HG03442 (cell line): Measurements from ENCODE around the gene KCNMB2.

Experiments used
- ATAC-seq: cut with Tn5 transposase; IDR thresholded peaks from one replicate; pipeline ENCODE4 v1.9.1; 2021; ENCODE audit warnings: mild to moderate bottlenecking, moderate library complexity; ENCODE audit not compliant: unreplicated experiment

KCNMB2 gene

DNA sequence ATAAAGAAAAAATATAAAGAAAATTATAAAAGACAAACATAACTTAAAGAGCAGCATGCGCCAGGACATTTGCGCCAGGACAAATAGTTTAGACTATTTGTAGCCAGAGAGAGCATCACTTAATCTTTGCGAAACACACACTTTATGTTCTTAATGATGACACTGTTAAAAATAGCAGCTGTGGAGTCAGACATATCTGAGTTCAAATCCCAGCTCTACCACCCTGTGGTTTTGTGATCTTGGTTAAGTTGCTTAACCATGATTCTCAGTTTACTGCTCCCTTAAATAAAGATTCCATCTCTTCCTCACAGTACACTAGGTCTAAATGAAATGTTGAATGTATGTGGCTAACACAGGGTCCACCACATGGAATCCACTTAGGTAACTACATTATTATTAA, 31.4 kb downstream of the KCNMB2 start:
- no peak for ATAC-seq

DNA sequence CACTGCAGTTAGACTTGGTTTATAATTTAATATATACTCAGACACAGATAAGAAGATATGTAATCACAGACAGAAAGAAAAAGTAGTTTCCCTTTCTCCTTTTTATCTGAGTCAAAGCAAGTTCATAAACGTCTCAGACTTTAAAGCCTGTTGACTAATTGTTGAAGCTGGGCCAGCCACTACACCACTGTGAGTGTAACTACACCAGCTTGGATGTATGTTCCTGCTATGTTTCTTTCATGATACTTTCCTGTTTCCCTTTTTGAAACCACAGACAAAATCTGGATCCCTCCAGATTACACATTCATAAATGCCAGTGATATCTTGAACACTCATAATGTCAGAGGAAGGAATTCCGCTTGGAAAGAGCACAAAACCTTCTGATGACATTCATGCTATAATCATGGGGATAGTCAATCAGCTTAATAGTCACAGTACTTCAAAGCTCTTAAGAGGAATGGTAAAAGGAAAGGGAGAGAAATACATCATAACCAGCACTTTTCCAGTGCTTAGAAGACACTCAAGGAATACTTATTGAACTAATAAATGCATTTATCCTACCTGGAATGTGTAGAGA, 32.0 kb downstream of the KCNMB2 start:
- no peak for ATAC-seq

DNA sequence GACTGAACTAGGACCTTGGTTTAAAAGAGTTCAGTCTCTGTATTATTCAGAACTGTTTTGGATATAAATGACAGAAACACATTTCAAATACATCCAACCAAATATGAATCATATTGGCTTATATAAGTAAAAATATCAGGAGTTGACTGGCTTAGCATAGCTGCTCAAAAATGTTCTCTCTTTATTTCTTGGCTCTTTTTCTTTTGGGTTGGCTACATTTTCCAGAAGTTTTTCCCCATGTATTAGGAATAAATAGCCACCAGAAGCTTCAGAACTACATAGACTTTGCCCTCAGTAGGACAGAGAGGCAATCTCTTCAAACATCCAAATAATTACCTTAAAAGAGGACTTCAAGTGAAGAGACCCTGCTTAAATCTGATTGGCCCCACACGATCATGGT, 32.7 kb downstream of the KCNMB2 start:
- ATAC-seq: no peak

DNA sequence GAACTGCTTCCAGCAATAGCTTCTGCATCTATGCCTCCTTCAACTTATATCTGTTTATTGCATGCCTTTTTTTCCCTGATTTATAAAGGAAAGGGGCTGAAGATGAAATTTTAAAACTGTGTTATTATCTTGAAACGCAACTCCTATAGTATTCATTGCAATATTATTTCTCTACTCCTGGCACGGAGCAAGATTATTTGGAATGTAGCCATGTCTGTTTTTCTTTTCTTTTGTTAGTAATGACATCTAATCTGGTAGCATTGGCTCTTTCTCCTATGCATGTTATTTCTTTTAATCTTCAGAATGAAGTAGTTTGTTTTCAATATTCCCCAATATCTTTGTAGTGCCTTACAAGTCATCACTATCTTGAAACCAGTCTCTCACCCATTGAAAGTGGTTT, 33.6 kb downstream of the KCNMB2 start:
- ATAC-seq: no peak

DNA sequence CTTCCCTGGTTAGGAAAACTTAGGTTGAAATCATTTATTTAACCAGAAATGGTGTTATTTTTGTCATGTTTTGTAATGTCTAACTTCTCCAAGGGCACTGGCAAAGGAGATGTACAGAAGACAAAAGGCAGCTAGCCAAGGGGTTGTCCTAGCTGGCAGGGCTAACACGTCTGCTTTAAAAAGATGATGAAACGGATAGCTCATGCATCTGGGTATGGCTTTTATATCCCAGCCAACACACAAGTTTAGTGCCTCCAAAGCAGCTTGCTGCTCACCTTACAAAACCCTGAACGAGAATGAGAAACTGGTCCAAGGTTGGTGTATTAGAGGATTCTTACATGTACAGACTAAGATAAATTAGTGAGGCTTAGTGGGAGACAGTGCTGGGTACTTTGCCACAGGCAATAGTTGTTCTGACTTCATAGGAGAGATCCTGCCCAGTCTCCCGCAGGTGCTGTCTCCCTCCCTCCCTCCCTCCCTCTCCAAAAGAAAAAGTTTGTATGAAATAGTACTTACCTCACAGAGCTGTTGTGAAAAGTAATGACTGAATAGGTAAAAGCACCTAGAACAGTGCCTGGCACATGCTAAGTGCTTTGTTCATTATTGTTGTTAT, 47.8 kb downstream of the KCNMB2 start:
- no peak for ATAC-seq

DNA sequence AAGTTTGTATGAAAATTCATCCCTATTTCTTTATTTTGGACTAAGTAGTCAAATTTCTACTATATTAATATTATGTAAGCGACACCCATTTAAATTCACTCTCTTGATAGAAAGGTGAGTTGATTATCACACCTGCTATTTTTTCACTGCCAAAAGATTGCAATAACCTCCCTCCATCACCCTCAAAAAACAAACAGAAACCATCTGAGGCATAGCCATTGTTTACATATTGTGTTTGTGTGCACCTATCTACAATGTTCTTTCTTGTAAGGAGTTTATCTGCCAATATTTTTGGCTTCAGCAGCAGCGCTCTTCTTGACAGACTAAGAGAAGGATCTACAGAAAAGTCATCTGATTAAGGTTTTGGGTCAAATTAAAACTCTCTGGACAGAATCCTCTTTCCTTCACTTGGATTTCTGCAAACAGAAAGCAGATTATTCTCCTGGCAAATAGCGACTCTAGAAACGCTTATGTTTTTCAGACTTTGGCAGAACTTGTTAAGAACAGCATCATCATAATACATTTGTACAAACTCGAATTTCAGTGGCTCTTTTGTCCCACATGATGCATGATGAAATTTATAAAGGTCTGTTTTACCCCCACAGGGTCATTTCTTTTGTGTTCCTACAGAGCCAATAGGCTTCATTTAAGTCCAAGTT, 48.6 kb downstream of the KCNMB2 start:
- ATAC-seq: no peak

DNA sequence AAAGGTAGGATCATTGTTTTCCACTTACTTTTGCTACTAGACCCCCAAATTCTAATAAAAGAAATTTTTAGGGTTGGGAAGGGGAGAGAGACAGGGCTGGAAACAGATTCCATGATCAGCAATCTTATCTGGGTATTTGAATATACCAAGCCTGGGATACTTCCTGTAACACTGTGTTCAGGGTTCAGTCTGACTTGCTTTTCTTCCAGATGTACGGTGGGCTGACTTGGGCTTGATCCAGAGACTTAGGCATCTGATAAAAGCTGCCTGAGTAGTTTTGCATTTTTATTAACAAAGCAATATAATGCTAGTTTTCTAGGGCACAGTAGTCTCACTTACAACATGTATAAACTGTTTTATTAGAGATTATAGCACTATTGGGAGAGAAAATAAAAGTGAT, 49.2 kb downstream of the KCNMB2 start:
- no peak for ATAC-seq

DNA sequence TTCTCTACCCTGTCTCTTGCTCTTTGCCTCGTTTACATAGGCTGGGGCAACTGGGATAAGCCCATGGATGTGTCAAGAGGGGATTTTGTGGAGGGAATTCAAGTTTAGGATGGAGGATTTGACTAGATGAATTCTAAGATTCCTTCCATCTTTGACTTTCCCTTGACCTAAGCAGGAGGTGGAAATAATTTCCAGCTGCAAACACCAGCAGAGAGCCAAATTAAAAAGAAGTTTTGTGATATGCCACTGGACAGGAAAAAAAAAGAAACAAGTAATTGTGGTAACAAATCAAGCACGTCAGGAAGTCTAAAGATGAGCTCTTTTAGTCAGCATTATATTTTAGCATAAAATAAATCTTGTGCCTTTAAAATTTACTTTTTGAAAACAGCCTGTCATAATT, 49.8 kb downstream of the KCNMB2 start:
- ATAC-seq: no peak

DNA sequence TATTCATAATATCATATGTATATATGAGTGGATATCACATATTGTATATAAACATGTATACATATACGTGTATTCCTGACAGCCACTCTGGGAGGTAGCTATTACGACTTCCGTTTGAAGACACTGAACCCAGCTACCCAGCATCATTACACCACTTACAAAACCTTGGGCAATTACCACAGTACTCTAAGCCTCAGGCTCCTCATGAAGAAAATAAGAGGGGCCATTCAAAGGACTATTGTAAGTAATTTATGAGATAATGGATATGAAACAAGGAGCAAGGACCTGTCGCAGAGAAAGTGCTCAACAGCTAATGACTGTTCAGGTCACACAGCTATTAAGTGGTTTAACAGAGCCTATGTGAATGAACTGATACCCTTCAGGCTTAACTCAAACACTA, 52.4 kb downstream of the KCNMB2 start:
- ATAC-seq: no peak

DNA sequence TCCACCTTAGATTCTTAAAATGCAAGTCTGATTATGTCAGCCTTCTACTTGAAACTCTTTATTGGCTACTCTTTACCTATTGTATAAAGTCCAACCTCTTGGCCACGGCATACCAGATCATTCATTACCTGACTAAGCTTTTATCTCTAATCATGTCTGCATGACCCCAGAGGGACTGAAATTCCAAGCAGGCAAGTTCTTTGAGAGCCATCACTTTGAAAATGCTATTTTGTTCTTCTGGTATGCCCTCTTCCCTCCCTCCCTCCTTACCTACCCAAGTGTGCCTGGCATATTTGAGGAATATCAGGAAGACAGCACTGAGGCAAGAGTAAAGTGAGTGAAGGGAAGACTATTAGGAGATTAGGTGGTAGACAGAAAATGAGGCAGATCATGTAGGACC, 57.5 kb downstream of the KCNMB2 start:
- no peak for ATAC-seq

DNA sequence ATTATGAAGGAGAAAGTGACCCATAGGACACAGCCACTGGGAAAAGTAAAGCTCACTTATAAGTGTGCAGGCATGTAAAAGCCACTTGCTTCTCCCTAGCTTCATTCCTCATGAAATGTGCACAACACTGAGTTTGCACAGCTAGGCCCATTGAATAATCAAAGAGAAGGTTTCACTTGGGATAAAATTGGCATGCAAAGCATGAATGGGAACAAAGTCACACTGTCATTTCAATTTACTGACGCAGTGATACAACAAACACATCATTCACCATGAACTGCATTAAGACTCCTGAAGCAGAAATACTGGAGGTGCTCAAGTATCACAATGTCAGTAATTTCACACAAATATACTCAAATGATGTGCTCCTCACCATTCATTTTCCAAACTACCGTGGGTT, 61.1 kb downstream of the KCNMB2 start:
- ATAC-seq: no peak

DNA sequence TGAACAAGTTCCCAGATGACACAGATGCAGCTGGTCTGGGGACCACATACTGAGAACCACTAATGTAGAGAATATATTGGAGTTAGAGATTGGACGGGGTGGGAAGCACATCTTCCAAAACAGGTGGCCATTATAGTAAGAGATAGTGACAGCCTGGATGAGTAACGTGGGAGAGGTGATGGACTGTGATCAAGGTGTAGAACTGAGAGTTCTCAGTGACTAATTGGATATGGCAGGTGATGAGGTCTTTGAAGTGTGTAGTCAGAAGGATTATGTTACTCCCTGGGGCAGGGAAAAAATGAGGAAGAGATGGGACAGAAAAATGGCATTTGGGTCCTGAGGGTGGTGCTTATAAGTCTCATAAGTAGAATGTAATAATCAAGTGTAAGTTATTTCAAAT, 66.6 kb downstream of the KCNMB2 start:
- ATAC-seq: no peak

DNA sequence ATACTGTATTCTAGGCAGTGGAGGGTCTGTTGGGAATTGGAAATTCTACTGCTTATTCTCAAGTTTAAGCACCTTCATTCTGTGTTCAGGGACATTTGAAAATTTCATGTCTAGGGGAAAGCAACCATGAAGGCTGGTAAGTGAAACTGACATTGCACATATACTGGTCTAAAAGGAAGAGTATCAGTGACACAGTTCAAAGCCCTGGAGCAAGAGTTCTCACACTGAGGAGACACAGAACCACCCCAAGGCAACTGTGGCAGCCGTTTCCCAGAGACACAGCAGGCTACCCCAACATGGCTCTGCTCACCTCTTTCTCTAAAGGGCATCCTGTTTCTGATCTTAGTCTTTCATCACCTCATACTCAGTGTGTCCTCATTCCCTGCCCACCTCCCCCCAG, 67.5 kb downstream of the KCNMB2 start:
- peak; percentile 60 for ATAC-seq

DNA sequence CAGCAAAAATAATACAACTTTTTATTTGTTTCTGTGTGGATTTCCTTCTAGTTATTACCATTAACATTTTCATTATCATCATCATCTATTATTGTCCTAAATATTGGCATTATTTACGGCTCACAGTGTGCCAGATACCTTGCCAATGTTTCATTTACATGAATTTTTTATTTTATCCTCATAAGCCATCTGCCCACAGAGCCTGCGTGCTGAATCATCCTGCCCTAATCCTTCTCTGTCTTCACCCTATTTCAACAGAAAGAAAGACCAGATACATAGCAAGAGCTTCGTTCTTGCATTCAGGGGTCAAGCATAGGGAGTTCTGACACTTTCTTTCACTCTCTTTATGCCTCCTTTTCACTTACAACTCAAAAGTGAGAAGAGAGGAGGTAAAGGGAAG, 82.0 kb downstream of the KCNMB2 start:
- ATAC-seq: no peak

DNA sequence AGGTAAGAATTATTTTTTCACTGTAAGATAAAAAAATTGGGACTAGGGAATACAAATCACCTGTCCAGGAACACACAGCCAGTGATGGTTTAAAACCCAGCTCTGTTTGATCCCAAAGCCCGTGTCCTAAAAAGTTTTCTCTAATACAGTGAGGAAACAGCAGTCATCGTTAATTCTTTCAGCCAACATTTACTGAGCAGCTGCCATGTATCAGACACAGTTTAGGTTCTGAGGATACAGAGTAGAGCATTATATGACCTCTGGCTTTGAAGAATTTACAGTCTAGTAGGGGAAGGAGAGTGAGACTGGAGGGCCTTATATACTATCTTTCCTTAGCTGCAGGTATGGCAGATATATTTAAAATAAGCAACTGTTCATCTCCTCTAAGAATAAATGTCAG, 82.7 kb downstream of the KCNMB2 start:
- ATAC-seq: no peak

DNA sequence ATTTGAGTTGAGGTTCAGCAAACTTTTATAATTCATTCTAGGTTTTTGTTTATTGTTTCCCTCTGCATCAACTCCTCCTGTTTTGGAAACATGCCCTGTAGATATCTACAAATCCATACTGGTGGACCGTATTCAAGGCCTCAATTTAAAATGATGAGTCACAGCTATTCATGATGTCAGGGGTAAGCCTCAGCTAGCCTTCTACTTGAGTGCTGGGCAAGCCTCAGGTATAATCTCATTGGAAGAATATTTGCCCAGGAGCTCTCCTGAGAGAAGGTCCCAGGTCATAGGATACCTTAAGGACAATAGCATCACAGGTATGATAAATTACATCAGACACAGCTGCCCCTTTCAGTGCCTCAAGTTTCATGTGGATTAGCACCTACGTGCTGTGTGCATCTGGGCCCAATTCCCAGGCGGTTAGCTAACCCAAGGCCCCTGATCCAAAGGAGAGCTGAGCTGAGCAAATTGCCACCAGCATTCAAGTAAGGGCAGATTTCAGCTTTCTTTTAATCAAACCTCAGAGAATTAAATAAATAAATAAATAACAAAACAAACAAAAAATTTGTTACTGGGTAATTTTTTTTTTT, 87.5 kb downstream of the KCNMB2 start:
- no peak for ATAC-seq

DNA sequence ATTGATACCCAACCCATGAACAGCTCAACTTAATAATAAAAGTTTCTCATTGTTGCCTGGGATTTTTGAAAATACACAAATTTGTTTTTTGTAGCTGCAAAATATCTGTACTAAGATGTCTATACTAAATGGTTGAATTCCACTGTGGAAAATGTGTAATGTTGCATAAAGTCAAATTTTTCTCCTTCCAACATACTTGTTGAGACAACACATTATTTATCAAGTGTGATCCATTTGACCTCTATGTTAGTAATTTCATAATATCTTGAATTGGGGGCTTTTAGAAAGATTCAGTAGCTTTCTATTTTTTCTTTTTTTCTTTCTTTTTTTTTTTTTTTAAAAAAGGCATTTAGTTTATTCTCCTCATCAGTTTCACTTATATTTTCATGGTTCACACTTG, 88.0 kb downstream of the KCNMB2 start:
- no peak for ATAC-seq

DNA sequence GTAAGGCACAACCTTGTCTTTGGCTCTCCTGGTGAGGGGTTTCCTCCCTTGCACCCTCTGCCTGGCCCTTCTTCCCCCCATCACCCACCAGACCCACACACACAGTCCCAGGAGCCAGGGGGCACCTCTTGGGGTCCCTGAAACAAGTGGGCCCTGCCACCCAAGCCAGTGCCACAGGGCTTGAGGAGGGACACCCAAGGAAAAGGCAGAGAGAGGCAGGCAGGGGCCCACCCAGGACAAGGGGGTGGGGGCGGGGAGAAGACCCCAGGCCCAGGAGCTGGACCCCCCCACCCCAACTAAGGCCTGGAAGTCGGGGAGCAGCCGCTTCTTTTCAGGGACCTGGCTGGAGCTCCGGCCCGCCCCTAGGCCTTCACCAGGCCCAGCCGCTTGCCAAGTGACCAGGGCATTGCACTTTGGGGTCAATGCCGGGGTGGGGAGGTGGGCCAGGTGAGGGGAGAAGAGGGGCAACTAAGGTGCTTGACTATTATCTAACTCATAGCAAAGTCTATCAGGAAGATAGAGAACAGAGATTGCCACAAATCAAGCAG, 88.9 kb downstream of the KCNMB2 start:
- no peak for ATAC-seq

DNA sequence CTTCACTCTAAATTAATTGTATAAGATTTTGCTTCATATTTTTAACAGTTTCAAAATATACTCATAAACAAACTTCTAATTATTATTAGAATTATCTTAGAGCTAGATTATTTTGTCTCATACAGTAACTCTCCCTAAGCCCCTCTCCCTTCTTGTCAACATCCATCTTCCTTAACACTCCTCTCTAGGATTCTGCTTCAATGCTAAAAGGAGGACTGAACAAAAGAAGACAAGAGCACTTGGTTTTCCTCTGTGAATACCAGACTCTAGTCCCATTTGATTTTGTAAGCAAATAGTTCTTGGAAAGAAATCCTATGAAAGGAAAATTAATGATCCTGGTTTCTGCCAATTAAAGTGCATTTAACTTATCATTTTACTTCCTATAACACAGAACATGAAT, 91.8 kb downstream of the KCNMB2 start:
- no peak for ATAC-seq

DNA sequence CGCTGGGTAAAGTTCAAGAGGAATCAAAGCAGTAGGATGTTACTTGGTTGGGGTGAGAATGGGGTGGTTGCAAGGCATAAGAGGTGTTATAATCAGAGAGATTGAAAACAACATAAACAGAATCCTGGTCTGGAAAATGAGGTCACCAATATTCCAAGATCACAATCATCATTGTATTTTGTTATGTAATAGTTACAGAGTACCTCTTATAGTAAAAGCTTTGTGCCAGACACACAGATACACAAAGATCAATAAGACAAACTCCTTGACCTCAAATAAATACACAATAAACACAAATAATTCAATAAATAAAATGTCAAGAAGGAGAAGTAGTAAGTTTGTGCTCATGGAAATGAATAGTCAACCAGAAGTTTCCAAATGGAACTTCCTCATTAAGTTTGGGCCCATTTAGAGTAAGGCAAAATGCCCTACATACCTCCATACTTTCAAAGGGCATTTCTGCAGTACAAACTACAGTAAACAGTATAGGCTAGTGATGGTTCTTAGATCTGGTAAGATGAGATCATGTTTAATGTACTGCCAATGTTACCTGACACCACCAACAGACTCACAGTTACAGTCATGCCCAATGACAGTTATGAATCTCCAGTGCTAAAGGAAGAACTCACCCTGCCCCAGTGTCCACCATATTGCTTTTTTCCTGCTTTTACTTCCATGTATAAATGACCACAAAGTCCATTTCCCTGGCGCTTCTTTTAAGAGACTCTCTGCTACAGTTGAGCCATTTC, 93.4 kb downstream of the KCNMB2 start:
- ATAC-seq: no peak

DNA sequence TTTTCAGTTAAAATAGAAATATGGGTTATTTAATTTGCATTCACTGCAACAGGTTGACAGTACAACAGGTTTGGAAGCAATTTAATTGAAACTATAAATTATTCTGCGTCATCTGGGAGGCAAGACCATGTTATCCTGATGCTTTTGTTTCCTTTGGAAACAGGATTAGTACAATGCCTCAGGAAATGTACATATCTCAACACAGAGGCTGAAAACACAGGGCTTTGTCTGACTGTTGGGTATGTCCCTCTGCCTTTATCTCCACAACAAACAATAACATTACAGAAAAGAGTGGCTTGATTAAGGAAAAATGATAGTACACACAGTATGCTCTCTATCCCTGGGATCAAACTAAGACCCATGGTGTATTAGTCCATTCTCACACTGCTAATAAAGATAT, 95.7 kb downstream of the KCNMB2 start:
- ATAC-seq: no peak
